ENCODE results near the gene MRPS10. TPM values are rescaled to one million over a fixed set of nuclear protein-coding genes. Genes with fewer than 3 reads are reported as not detected.
"Not testable (repeated sequence)": the region's sequence is repeated elsewhere in the genome, so short reads cannot be mapped to it uniquely, and the experiment has no call there.

The MRPS10 gene
- total RNA-seq, 1 donor from 2014 or later: 32.1 TPM

DNA sequence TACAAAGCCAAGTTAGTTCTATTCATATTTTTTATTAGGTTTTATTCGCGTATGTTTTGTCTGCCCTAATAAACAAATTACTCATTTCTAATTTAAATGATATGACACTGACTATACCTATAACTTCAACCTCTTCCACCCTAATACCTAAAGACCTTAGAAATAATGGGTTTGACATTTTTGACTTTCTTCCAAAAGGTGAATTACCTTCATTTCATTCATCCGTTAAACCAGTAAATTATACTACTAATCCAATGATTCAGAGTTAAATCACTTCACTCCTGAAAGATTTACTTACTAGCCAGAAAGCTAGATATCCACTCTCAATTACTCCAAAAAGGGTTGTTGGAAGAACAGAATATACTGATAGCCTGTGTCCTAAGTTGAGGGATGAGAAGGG is 5.2 kb downstream of the MRPS10 start:
- no peaks in the 10 kb centered on the region for H3K9me3 ChIP-seq (ENCODE audit: insufficient read depth, low read depth, low read length)
- H3K27me3 Mint-ChIP-seq (ENCODE audit: low read depth, unreplicated experiment): no peaks in the 10 kb centered on the region
- H3K4me3 Mint-ChIP-seq (ENCODE audit: unreplicated experiment): no peak overlapping the region
- no peak overlapping the region for H3K27ac Mint-ChIP-seq (ENCODE audit: unreplicated experiment)
- peaks cover 9% of the 10 kb centered on the region for H3K4me1 ChIP-seq (ENCODE audit: insufficient read depth, low read length)
- H3K4me2 ChIP-seq (ENCODE audit: low read length): no peak overlapping the region
- peaks cover 31% of the 10 kb centered on the region for H3K79me2 ChIP-seq (ENCODE audit: insufficient read depth, low read length)
- DNase-seq (ENCODE audit: low read depth) (no peak), FAIRE-seq (no peak)
- H3K36me3 Mint-ChIP-seq (ENCODE audit: low read depth, unreplicated experiment): peaks cover 8% of the 10 kb centered on the region
- H3K36me3 ChIP-seq (ENCODE audit: insufficient read depth, low read length): peaks cover 49% of the 10 kb centered on the region
- H4K20me1 ChIP-seq (ENCODE audit: insufficient read depth, low read length): no peaks in the 10 kb centered on the region
- no peak overlapping the region for H3K9ac ChIP-seq (ENCODE audit: low read length)
- no peaks in the 10 kb centered on the region for H3K9me3 Mint-ChIP-seq (ENCODE audit: unreplicated experiment)
- no peak overlapping the region for H2AFZ ChIP-seq (ENCODE audit: low read depth, low read length)
- TF ChIP-seq, protein P1, sequence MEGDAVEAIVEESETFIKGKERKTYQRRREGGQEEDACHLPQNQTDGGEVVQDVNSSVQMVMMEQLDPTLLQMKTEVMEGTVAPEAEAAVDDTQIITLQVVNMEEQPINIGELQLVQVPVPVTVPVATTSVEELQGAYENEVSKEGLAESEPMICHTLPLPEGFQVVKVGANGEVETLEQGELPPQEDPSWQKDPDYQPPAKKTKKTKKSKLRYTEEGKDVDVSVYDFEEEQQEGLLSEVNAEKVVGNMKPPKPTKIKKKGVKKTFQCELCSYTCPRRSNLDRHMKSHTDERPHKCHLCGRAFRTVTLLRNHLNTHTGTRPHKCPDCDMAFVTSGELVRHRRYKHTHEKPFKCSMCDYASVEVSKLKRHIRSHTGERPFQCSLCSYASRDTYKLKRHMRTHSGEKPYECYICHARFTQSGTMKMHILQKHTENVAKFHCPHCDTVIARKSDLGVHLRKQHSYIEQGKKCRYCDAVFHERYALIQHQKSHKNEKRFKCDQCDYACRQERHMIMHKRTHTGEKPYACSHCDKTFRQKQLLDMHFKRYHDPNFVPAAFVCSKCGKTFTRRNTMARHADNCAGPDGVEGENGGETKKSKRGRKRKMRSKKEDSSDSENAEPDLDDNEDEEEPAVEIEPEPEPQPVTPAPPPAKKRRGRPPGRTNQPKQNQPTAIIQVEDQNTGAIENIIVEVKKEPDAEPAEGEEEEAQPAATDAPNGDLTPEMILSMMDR (IDR thresholded peaks at IDR 0.05; ENCODE audit: insufficient read depth, low read depth, low read length): no peak
- no peak for TF ChIP-seq EZH2 (IDR thresholded peaks at IDR 0.05; ENCODE audit: insufficient read depth, low read length)
- peaks cover 4% of the 10 kb centered on the region for H3K4me1 Mint-ChIP-seq (ENCODE audit: low read depth, unreplicated experiment)
- no peak overlapping the region for H3K4me3 ChIP-seq (ENCODE audit: insufficient read depth, low read depth, low read length)
- no peak overlapping the region for H3K27ac ChIP-seq (ENCODE audit: low read depth, low read length)
- H3K27me3 ChIP-seq (ENCODE audit: insufficient read depth, low read length): no peaks in the 10 kb centered on the region

DNA sequence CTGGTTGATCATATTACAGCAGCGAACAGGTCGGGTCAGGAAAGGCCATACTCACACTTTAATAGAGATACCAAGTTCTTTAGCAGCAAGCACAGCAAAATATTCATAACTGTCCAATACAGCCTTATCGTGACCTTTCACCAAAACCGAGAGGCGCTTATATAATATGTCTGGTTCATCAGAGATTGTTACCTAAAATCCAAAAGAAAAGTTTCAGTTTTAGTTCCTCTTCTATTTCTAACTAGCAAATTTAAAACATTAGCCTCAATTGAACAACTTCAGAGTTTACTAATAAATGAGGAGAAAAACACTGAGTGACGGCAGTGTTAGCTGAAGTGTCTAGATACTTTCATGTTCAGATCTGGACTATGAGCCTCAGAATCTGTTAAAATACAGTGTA is 5.9 kb downstream of the MRPS10 start:
- Mint-ChIP-seq H3K27ac (ENCODE audit: unreplicated experiment) (no peak overlapping the region), H3K9me3 (ENCODE audit: unreplicated experiment) (no peaks in the 10 kb centered on the region), H3K4me3 (ENCODE audit: unreplicated experiment) (no peak overlapping the region), H3K4me1 (ENCODE audit: low read depth, unreplicated experiment) (peaks cover 2% of the 10 kb centered on the region), H3K27me3 (ENCODE audit: low read depth, unreplicated experiment) (no peaks in the 10 kb centered on the region), H3K36me3 (ENCODE audit: low read depth, unreplicated experiment) (peaks cover 8% of the 10 kb centered on the region)
- no peaks in the 10 kb centered on the region for H3K9me3 ChIP-seq (ENCODE audit: insufficient read depth, low read depth, low read length)
- peaks cover 23% of the 10 kb centered on the region for H3K79me2 ChIP-seq (ENCODE audit: insufficient read depth, low read length)
- H3K36me3 ChIP-seq (ENCODE audit: insufficient read depth, low read length): peaks cover 50% of the 10 kb centered on the region
- H3K27ac ChIP-seq (ENCODE audit: low read depth, low read length): no peak overlapping the region
- H3K9ac ChIP-seq (ENCODE audit: low read length): no peak overlapping the region
- no peak for FAIRE-seq
- TF ChIP-seq EZH2 (IDR thresholded peaks at IDR 0.05; ENCODE audit: insufficient read depth, low read length): no peak
- TF ChIP-seq, protein P1 (IDR thresholded peaks at IDR 0.05; ENCODE audit: insufficient read depth, low read depth, low read length): no peak
- no peaks in the 10 kb centered on the region for H3K27me3 ChIP-seq (ENCODE audit: insufficient read depth, low read length)
- H3K4me2 ChIP-seq (ENCODE audit: low read length): no peak overlapping the region
- no peak overlapping the region for H3K4me3 ChIP-seq (ENCODE audit: insufficient read depth, low read depth, low read length)
- H4K20me1 ChIP-seq (ENCODE audit: insufficient read depth, low read length): no peaks in the 10 kb centered on the region
- H2AFZ ChIP-seq (ENCODE audit: low read depth, low read length): no peak overlapping the region
- H3K4me1 ChIP-seq (ENCODE audit: insufficient read depth, low read length): peaks cover 6% of the 10 kb centered on the region
- no peak for DNase-seq (ENCODE audit: low read depth)

DNA sequence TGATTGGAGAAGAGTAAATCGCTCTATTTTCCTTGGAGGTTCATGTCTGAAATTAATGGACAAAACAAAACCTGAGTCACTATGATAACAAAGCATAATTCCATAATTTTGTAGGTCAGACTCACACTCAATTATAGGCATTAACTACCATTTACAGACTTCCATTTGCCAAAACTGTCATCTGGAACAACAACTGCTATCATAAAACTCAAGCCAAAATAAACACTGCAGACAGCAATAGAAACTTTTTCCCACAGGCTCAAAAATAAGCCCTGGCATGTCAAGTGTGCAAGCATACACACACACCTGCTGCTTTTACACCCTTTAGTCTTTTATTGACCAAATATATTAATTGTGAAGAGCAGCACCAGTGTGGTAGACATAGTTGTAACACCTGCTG is 7.1 kb downstream of the MRPS10 start:
- H3K27ac ChIP-seq (ENCODE audit: low read depth, low read length): no peak overlapping the region
- no peak overlapping the region for H3K4me2 ChIP-seq (ENCODE audit: low read length)
- no peaks in the 10 kb centered on the region for H4K20me1 ChIP-seq (ENCODE audit: insufficient read depth, low read length)
- no peaks in the 10 kb centered on the region for H3K4me1 Mint-ChIP-seq (ENCODE audit: low read depth, unreplicated experiment)
- peaks cover 3% of the 10 kb centered on the region for H3K4me1 ChIP-seq (ENCODE audit: insufficient read depth, low read length)
- FAIRE-seq: no peak
- no peak overlapping the region for H3K4me3 ChIP-seq (ENCODE audit: insufficient read depth, low read depth, low read length)
- H2AFZ ChIP-seq (ENCODE audit: low read depth, low read length): no peak overlapping the region
- H3K9me3 ChIP-seq (ENCODE audit: insufficient read depth, low read depth, low read length): no peaks in the 10 kb centered on the region
- no peak overlapping the region for H3K27ac Mint-ChIP-seq (ENCODE audit: unreplicated experiment)
- no peaks in the 10 kb centered on the region for H3K27me3 ChIP-seq (ENCODE audit: insufficient read depth, low read length)
- no peak for DNase-seq (ENCODE audit: low read depth)
- H3K9ac ChIP-seq (ENCODE audit: low read length): no peak overlapping the region
- H3K36me3 ChIP-seq (ENCODE audit: insufficient read depth, low read length): peaks cover 52% of the 10 kb centered on the region
- no peaks in the 10 kb centered on the region for H3K9me3 Mint-ChIP-seq (ENCODE audit: unreplicated experiment)
- peaks cover 17% of the 10 kb centered on the region for H3K79me2 ChIP-seq (ENCODE audit: insufficient read depth, low read length)
- no peaks in the 10 kb centered on the region for H3K27me3 Mint-ChIP-seq (ENCODE audit: low read depth, unreplicated experiment)
- no peak overlapping the region for H3K4me3 Mint-ChIP-seq (ENCODE audit: unreplicated experiment)
- peaks cover 9% of the 10 kb centered on the region for H3K36me3 Mint-ChIP-seq (ENCODE audit: low read depth, unreplicated experiment)
- TF ChIP-seq, protein P1 (IDR thresholded peaks at IDR 0.05; ENCODE audit: insufficient read depth, low read depth, low read length): no peak
- no peak for TF ChIP-seq EZH2 (IDR thresholded peaks at IDR 0.05; ENCODE audit: insufficient read depth, low read length)

DNA sequence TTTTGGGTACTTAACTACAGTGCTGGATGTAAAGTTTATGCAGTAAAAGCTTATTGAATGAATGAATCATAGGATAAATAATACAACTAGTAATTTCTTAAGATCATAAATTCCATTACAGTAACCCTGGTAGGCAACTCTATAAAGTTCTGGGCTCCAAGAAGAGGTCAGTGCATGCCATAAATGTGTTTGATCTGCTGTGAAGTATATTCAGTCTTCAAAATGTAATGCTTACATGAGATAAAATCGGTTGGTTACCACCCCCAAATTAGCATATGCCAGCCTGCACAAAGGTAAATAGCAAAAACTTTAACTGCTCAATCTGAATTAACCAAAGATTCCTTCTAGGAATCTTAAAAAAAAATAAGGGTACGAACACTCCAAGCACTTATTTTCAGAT is 10.1 kb downstream of the MRPS10 start:
- not testable (repeated sequence) for H3K79me2 ChIP-seq (ENCODE audit: insufficient read depth, low read length); H3K4me3 ChIP-seq (ENCODE audit: insufficient read depth, low read depth, low read length); H3K9me3 Mint-ChIP-seq (ENCODE audit: unreplicated experiment); H3K27ac ChIP-seq (ENCODE audit: low read depth, low read length); H3K9me3 ChIP-seq (ENCODE audit: insufficient read depth, low read depth, low read length); H4K20me1 ChIP-seq (ENCODE audit: insufficient read depth, low read length); H3K4me2 ChIP-seq (ENCODE audit: low read length); H3K27ac Mint-ChIP-seq (ENCODE audit: unreplicated experiment); FAIRE-seq; H2AFZ ChIP-seq (ENCODE audit: low read depth, low read length); DNase-seq (ENCODE audit: low read depth); H3K9ac ChIP-seq (ENCODE audit: low read length); H3K4me3 Mint-ChIP-seq (ENCODE audit: unreplicated experiment); H3K27me3 Mint-ChIP-seq (ENCODE audit: low read depth, unreplicated experiment); H3K4me1 Mint-ChIP-seq (ENCODE audit: low read depth, unreplicated experiment); H3K27me3 ChIP-seq (ENCODE audit: insufficient read depth, low read length); H3K4me1 ChIP-seq (ENCODE audit: insufficient read depth, low read length)
- peaks cover 11% of the 10 kb centered on the region for H3K36me3 Mint-ChIP-seq (ENCODE audit: low read depth, unreplicated experiment)
- H3K36me3 ChIP-seq (ENCODE audit: insufficient read depth, low read length): peaks cover 39% of the 10 kb centered on the region

Measured in astrocyte (in vitro differentiated cells and primary cell).